ENCODE measurements around the gene C16orf90. TPM values are rescaled to one million over a fixed set of nuclear protein-coding genes. Genes with fewer than 3 reads are reported as not detected.
"Not testable (repeated sequence)": the region's sequence is repeated elsewhere in the genome, so short reads cannot be mapped to it uniquely, and the experiment has no call there.

The C16orf90 gene, protein sequence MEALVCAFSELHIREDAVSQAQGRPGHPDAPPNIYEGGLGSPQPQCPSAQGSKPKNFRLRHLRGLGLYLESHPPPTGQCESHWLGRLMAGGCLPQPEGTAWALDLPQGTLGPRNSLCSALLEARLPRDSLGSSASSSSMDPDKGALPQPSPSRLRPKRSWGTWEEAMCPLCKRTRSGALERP
- total RNA-seq = not detected

GRCh38 chr16:3495176-3495575 is at the start of gene C16orf90:
Gene C16orf90, minus strand, starts transcription at chr16:3495489. Its CDS starts 68 bp downstream, at chr16:3495421.
- Mint-ChIP-seq H3K9me3 (no peaks in the 10 kb centered on the region), H3K27me3 (ENCODE audit: low read depth) (no peaks in the 10 kb centered on the region), H3K27ac (no peak within 1 kb of the TSS), H3K4me1 (ENCODE audit: low read depth) (peaks cover 7% of the 10 kb centered on the region), H3K36me3 (ENCODE audit: low read depth) (no peaks in the 10 kb centered on the region), H3K4me3 (no peak within 1 kb of the TSS)
- no peak for DNase-seq
- CTCF ChIA-PET = no interaction called here
- intact Hi-C loops (cut with micrococcal nuclease) = no loop called here

- no peak overlapping the region for H3K4me3 Mint-ChIP-seq
- CTCF ChIA-PET = no interaction called here
- no peaks in the 10 kb centered on the region for H3K9me3 Mint-ChIP-seq
- H3K27me3 Mint-ChIP-seq (ENCODE audit: low read depth) = no peaks in the 10 kb centered on the region
- H3K27ac Mint-ChIP-seq = no peak overlapping the region
- H3K36me3 Mint-ChIP-seq (ENCODE audit: low read depth) = peaks cover 5% of the 10 kb centered on the region
- H3K4me1 Mint-ChIP-seq (ENCODE audit: low read depth) = peaks cover 2% of the 10 kb centered on the region
- no peak for DNase-seq
- intact Hi-C loops (cut with micrococcal nuclease) = no loop called here
Observed at GRCh38 chr16:3542601-3543373, 47.5 kb upstream of the C16orf90 start.

- CTCF ChIA-PET = no interaction called here
Observed at GRCh38 chr16:3541527-3542155, 46.4 kb upstream of the C16orf90 start.

DNA sequence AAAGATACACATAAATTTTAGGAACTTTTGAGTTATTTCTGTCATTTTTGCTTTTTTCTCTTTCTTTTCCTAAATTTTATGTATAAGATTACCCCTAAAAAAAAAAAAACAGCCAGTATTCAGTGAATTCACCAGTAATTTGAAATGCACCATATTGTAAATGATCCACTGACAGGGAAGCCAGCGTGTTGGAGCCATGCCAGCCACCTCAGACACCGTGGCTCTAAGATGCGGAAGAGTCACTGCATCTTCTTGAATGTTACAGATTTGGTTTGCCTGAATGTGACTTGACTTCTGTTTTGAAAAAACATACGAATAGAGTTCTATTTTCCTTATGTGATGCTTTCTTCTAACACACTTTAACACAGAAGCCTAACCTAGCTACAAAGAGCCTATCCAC is 42.9 kb upstream of the C16orf90 start:
- H3K36me3 Mint-ChIP-seq (ENCODE audit: low read depth) = peaks cover 11% of the 10 kb centered on the region
- intact Hi-C loops (cut with micrococcal nuclease) = no loop called here
- no peaks in the 10 kb centered on the region for H3K9me3 Mint-ChIP-seq
- no peaks in the 10 kb centered on the region for H3K27me3 Mint-ChIP-seq (ENCODE audit: low read depth)
- DNase-seq = no peak
- CTCF ChIA-PET = interaction anchor here (0.6 kb wide), 1 partner anchor 23 kb away, joined by 6 read pairs; no protein-coding TSS in a partner anchor
- no peak overlapping the region for H3K27ac Mint-ChIP-seq
- H3K4me3 Mint-ChIP-seq = no peak overlapping the region
- H3K4me1 Mint-ChIP-seq (ENCODE audit: low read depth) = no peaks in the 10 kb centered on the region

More at GRCh38 chr16:3541527-3542155, 46.4 kb upstream of the C16orf90 start:
- Mint-ChIP-seq H3K4me1 (ENCODE audit: low read depth) (peaks cover 2% of the 10 kb centered on the region), H3K9me3 (no peaks in the 10 kb centered on the region), H3K27me3 (ENCODE audit: low read depth) (no peaks in the 10 kb centered on the region), H3K27ac (no peak overlapping the region), H3K4me3 (no peak overlapping the region), H3K36me3 (ENCODE audit: low read depth) (peaks cover 5% of the 10 kb centered on the region)
- DNase-seq = no peak
- intact Hi-C loops (cut with micrococcal nuclease) = no loop called here

DNA sequence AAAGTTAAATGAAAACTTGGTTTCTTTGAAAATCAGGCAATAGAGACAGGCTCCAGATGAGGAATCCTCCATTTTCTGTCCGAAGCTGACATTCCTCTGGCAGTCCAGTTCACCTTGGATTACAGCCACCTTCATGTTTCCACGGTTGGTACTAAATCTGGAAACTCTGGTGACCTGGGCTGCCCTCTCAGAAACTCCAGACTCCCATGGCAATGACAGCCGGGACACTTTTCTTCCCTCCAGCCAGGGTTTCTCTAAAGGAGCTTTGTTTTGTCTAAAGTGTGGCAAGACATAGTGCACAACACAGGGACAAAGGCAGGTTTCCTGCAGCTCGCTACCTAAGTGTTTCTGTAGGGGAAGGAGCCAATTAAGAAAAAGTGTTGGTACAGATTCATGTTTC is 41.6 kb upstream of the C16orf90 start:
- peaks cover 14% of the 10 kb centered on the region for H3K36me3 Mint-ChIP-seq (ENCODE audit: low read depth)

DNA sequence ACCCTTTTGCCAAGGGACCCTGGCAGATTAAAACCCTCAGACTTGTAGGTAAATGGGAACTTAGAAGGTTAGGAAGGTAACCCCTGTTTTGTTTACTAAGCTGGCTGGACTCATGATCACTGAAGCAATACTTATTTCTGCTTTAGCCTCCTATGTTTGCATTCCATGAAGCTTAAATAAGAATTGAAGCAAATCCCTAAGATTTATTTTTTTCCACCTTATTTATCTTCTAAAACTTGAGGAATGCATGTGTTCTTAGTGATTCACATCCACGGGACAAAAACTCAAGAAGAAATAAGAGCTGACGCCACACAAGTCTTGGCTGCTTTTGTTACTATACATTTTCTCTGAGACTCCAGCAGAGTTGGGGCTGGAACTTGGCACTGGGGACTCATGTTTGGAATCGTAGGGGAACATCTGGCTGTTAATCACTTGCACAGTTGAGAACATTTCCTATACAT is 41.0 kb upstream of the C16orf90 start:
- no peak for DNase-seq
- no peaks in the 10 kb centered on the region for H3K9me3 Mint-ChIP-seq
- intact Hi-C loops (cut with micrococcal nuclease) = no loop called here
- H3K27me3 Mint-ChIP-seq (ENCODE audit: low read depth) = no peaks in the 10 kb centered on the region
- peaks cover 17% of the 10 kb centered on the region for H3K36me3 Mint-ChIP-seq (ENCODE audit: low read depth)
- H3K4me1 Mint-ChIP-seq (ENCODE audit: low read depth) = no peaks in the 10 kb centered on the region
- no peak overlapping the region for H3K4me3 Mint-ChIP-seq
- CTCF ChIA-PET = interaction anchor here (0.9 to 1.0 kb wide), 2 partner anchors 11 to 31 kb away, joined by 3 read pairs; no protein-coding TSS in a partner anchor
- H3K27ac Mint-ChIP-seq = no peak overlapping the region

More for the DNA sequence above, 41.6 kb upstream of the C16orf90 start:
- Mint-ChIP-seq H3K9me3 (no peaks in the 10 kb centered on the region), H3K4me3 (no peak overlapping the region), H3K4me1 (ENCODE audit: low read depth) (no peaks in the 10 kb centered on the region), H3K27ac (no peak overlapping the region), H3K27me3 (ENCODE audit: low read depth) (no peaks in the 10 kb centered on the region)
- CTCF ChIA-PET = interaction anchor here (0.9 to 1.0 kb wide), 2 partner anchors 11 to 31 kb away, joined by 3 read pairs; no protein-coding TSS in a partner anchor
- intact Hi-C loops (cut with micrococcal nuclease) = no loop called here
- no peak for DNase-seq

- Mint-ChIP-seq H3K27ac (peak overlapping the region; percentile 40), H3K4me1 (ENCODE audit: low read depth) (no peaks in the 10 kb centered on the region), H3K27me3 (ENCODE audit: low read depth) (no peaks in the 10 kb centered on the region), H3K9me3 (no peaks in the 10 kb centered on the region), H3K4me3 (no peak overlapping the region), H3K36me3 (ENCODE audit: low read depth) (peaks cover 13% of the 10 kb centered on the region)
- CTCF ChIA-PET = no interaction called here
- DNase-seq = no peak
- intact Hi-C loops (cut with micrococcal nuclease) = no loop called here
Observed at GRCh38 chr16:3534126-3534525, 38.8 kb upstream of the C16orf90 start.

GRCh38 chr16:3532741-3533140 is 37.5 kb upstream of the C16orf90 start:
- Mint-ChIP-seq H3K27me3 (ENCODE audit: low read depth) (no peaks in the 10 kb centered on the region), H3K4me1 (ENCODE audit: low read depth) (no peaks in the 10 kb centered on the region), H3K36me3 (ENCODE audit: low read depth) (peaks cover 14% of the 10 kb centered on the region), H3K27ac (peak overlapping the region; percentile 24), H3K9me3 (no peaks in the 10 kb centered on the region), H3K4me3 (no peak overlapping the region)
- intact Hi-C loops (cut with micrococcal nuclease) = no loop called here
- CTCF ChIA-PET = interaction anchor here (0.6 kb wide), 1 partner anchor 1124 kb away, joined by 4 read pairs; no protein-coding TSS in a partner anchor
- DNase-seq = no peak

GRCh38 chr16:3530371-3530914 is 35.2 kb upstream of the C16orf90 start:
- CTCF ChIA-PET = no interaction called here
- DNase-seq = no peak
- Mint-ChIP-seq H3K4me1 (ENCODE audit: low read depth) (peaks cover 4% of the 10 kb centered on the region), H3K4me3 (no peak overlapping the region), H3K9me3 (no peaks in the 10 kb centered on the region), H3K27me3 (ENCODE audit: low read depth) (no peaks in the 10 kb centered on the region), H3K36me3 (ENCODE audit: low read depth) (peaks cover 11% of the 10 kb centered on the region), H3K27ac (no peak overlapping the region)
- intact Hi-C loops (cut with micrococcal nuclease) = no loop called here

- DNase-seq = no peak
- intact Hi-C loops (cut with micrococcal nuclease) = loop anchor here (5.0 kb wide), 1 partner anchor 138 kb away; no protein-coding TSS in a partner anchor
- Mint-ChIP-seq H3K27me3 (ENCODE audit: low read depth) (no peaks in the 10 kb centered on the region), H3K4me1 (ENCODE audit: low read depth) (peaks cover 4% of the 10 kb centered on the region), H3K36me3 (ENCODE audit: low read depth) (peaks cover 12% of the 10 kb centered on the region), H3K9me3 (no peaks in the 10 kb centered on the region), H3K27ac (no peak overlapping the region), H3K4me3 (no peak overlapping the region)
- CTCF ChIA-PET = no interaction called here
Observed at GRCh38 chr16:3529175-3529574, 33.9 kb upstream of the C16orf90 start.

GRCh38 chr16:3528406-3528805 is 33.1 kb upstream of the C16orf90 start:
- no peak overlapping the region for H3K4me3 Mint-ChIP-seq
- no peaks in the 10 kb centered on the region for H3K9me3 Mint-ChIP-seq
- peaks cover 13% of the 10 kb centered on the region for H3K36me3 Mint-ChIP-seq (ENCODE audit: low read depth)
- no peak for DNase-seq
- intact Hi-C loops (cut with micrococcal nuclease) = loop anchor here (5.0 kb wide), 1 partner anchor 139 kb away; no protein-coding TSS in a partner anchor
- H3K27me3 Mint-ChIP-seq (ENCODE audit: low read depth) = no peaks in the 10 kb centered on the region
- H3K4me1 Mint-ChIP-seq (ENCODE audit: low read depth) = peaks cover 4% of the 10 kb centered on the region
- no peak overlapping the region for H3K27ac Mint-ChIP-seq
- CTCF ChIA-PET = no interaction called here

GRCh38 chr16:3527216-3527829 is 32.0 kb upstream of the C16orf90 start:
- DNase-seq = peak; percentile 76
- not testable (repeated sequence) for H3K27me3 Mint-ChIP-seq (ENCODE audit: low read depth); H3K27ac Mint-ChIP-seq; H3K9me3 Mint-ChIP-seq; H3K4me1 Mint-ChIP-seq (ENCODE audit: low read depth); H3K4me3 Mint-ChIP-seq
- H3K36me3 Mint-ChIP-seq (ENCODE audit: low read depth) = peaks cover 17% of the 10 kb centered on the region
- CTCF ChIA-PET = interaction anchor here (0.6 to 1.6 kb wide), 4 partner anchors 18 to 410 kb away, joined by 3 to 5 read pairs (median 4); no protein-coding TSS in a partner anchor
- intact Hi-C loops (cut with micrococcal nuclease) = loop anchor here (1.0 to 5.0 kb wide), 3 partner anchors 50 to 140 kb away; partner anchors contain the start of genes NLRC3 and SLX4
